ENCODE results near the gene KIAA0753. TPM values are rescaled to one million over a fixed set of nuclear protein-coding genes. Genes with fewer than 3 reads are reported as not detected.
A peak's percentile ranks its signal among the peaks of the same experiment; 100 is the strongest.
"Not testable (repeated sequence)": the region's sequence is repeated elsewhere in the genome, so short reads cannot be mapped to it uniquely, and the experiment has no call there.

KIAA0753 gene
- total RNA-seq, 1 experiment from 2014 or later, result 13.0 TPM

- BruUV-seq (replicated peaks), result no TSS peak
- in situ Hi-C loops (cut with HindIII; ENCODE audit: low pct_unique_long_range_greater_than_20kb, low sequenced_read_pairs) (no loop called here), intact Hi-C loops (cut with micrococcal nuclease; ENCODE audit: unreplicated experiment) (no loop called here)
- TF ChIP-seq, protein P1, sequence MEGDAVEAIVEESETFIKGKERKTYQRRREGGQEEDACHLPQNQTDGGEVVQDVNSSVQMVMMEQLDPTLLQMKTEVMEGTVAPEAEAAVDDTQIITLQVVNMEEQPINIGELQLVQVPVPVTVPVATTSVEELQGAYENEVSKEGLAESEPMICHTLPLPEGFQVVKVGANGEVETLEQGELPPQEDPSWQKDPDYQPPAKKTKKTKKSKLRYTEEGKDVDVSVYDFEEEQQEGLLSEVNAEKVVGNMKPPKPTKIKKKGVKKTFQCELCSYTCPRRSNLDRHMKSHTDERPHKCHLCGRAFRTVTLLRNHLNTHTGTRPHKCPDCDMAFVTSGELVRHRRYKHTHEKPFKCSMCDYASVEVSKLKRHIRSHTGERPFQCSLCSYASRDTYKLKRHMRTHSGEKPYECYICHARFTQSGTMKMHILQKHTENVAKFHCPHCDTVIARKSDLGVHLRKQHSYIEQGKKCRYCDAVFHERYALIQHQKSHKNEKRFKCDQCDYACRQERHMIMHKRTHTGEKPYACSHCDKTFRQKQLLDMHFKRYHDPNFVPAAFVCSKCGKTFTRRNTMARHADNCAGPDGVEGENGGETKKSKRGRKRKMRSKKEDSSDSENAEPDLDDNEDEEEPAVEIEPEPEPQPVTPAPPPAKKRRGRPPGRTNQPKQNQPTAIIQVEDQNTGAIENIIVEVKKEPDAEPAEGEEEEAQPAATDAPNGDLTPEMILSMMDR (IDR thresholded peaks at IDR 0.05), result no peak
- ATAC-seq (no peak), DNase-seq (ENCODE audit: low read depth, low spot score) (no peak)
- peaks cover 3% of the 10 kb centered on the region; the same call in 1 of the 2 replicates for H3K27me3 ChIP-seq (ENCODE audit: control insufficient read depth, insufficient read depth, low read length)
- ChIA-PET CTCF (no interaction called here), POLR2A (no interaction called here)
- no peaks in the 10 kb centered on the region for H3K36me3 ChIP-seq (ENCODE audit: control insufficient read depth, insufficient read depth, low read length)
- no peak overlapping the region for H3K27ac ChIP-seq (ENCODE audit: low read length)
- no peak overlapping the region for H3K4me3 ChIP-seq (ENCODE audit: low read depth in 2 of 2, low read length in 2 of 2)
- no peaks in the 10 kb centered on the region for H3K4me1 ChIP-seq (ENCODE audit: control insufficient read depth, insufficient read depth, low read length)
- H3K9me3 ChIP-seq (ENCODE audit: control insufficient read depth, insufficient read depth, low read depth, low read length), result no peaks in the 10 kb centered on the region
These were observed 19.6 kb upstream of the KIAA0753 start for GRCh38 chr17:6660101-6660500.

- H3K4me3 ChIP-seq (ENCODE audit: low read depth in 2 of 2, low read length in 2 of 2); ATAC-seq; H3K4me1 ChIP-seq (ENCODE audit: control insufficient read depth, insufficient read depth, low read length); BruUV-seq (replicated peaks); CTCF ChIA-PET; DNase-seq (ENCODE audit: low read depth, low spot score); H3K27ac ChIP-seq (ENCODE audit: low read length); in situ Hi-C loops (cut with HindIII; ENCODE audit: low pct_unique_long_range_greater_than_20kb, low sequenced_read_pairs); H3K36me3 ChIP-seq (ENCODE audit: control insufficient read depth, insufficient read depth, low read length); H3K27me3 ChIP-seq (ENCODE audit: control insufficient read depth, insufficient read depth, low read length); POLR2A ChIA-PET; intact Hi-C loops (cut with micrococcal nuclease; ENCODE audit: unreplicated experiment); H3K9me3 ChIP-seq (ENCODE audit: control insufficient read depth, insufficient read depth, low read depth, low read length): not testable (repeated sequence)
These were observed 17.9 kb upstream of the KIAA0753 start for GRCh38 chr17:6658411-6658810.

DNA sequence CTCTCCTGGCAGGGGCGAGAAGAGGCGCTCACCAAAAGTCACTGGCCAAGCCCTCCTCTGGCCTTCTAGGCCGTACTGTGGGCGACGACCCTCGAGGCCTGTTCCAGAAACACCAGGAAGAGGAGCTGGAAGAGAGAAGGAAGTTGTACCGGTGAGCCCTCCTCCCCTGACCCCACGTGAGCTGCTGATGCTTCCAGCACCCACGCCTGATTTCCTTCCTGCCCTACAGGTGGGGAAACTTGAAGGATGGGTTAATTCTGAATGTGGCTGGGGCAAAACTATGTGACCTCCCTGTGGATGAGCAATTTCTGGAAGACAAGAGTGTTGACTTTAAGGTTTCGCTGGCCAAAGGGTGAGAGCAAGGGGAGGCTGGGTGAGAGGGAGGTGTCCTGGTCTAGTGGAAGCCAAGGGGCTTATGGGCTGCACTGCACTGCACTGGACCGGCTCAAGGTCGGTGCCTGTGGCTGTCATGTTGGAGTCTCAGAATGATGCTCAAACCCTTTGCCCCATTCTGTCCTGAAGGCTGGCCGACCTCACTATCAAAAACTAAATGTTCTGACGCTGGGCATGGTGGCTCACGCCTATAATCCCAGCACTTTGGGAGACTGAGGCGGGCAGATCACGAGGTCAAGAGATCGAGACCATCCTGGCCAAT, 17.2 kb upstream of the KIAA0753 start:
- no peak for DNase-seq (ENCODE audit: low read depth, low spot score)
- in situ Hi-C loops (cut with HindIII; ENCODE audit: low pct_unique_long_range_greater_than_20kb, low sequenced_read_pairs), result no loop called here
- ATAC-seq, result no peak
- TF ChIP-seq TCF7L2 (IDR thresholded peaks at IDR 0.05; ENCODE audit: low read depth, low read length), result no peak
- TF ChIP-seq REST (IDR thresholded peaks at IDR 0.05; ENCODE audit: insufficient read depth in 1 of 2, low read depth in 2 of 2, low read length in 1 of 2), result no peak
- TF ChIP-seq SIN3A (IDR thresholded peaks at IDR 0.05; ENCODE audit: borderline replicate concordance, insufficient read depth, low read depth, low read length), result no peak
- no peak for TF ChIP-seq POLR2AphosphoS5 (IDR thresholded peaks at IDR 0.05; ENCODE audit: low read depth, low read length)
- TF ChIP-seq, protein P1 (IDR thresholded peaks at IDR 0.05), result no peak
- POLR2A ChIA-PET, result no interaction called here
- Histone ChIP-seq H3K36me3 (ENCODE audit: control insufficient read depth, insufficient read depth, low read length) (no peaks in the 10 kb centered on the region), H3K9me3 (ENCODE audit: control insufficient read depth, insufficient read depth, low read depth, low read length) (no peaks in the 10 kb centered on the region), H3K4me3 (ENCODE audit: low read depth in 2 of 2, low read length in 2 of 2) (no peak overlapping the region), H3K27me3 (ENCODE audit: control insufficient read depth, insufficient read depth, low read length) (peaks cover 3% of the 10 kb centered on the region; the same call in 1 of the 2 replicates), H3K4me1 (ENCODE audit: control insufficient read depth, insufficient read depth, low read length) (peaks cover 13% of the 10 kb centered on the region; the same call in 1 of the 2 replicates), H3K27ac (ENCODE audit: low read length) (no peak overlapping the region)
- BruUV-seq (replicated peaks), result no TSS peak
- intact Hi-C loops (cut with micrococcal nuclease; ENCODE audit: unreplicated experiment), result no loop called here
- CTCF ChIA-PET, result no interaction called here

GRCh38 chr17:6656797-6657632, 16.5 kb upstream of the KIAA0753 start:
- peaks cover 17% of the 10 kb centered on the region; the same call in 1 of the 2 replicates for H3K4me1 ChIP-seq (ENCODE audit: control insufficient read depth, insufficient read depth, low read length)
- intact Hi-C loops (cut with micrococcal nuclease; ENCODE audit: unreplicated experiment); DNase-seq (ENCODE audit: low read depth, low spot score); H3K27ac ChIP-seq (ENCODE audit: low read length); in situ Hi-C loops (cut with HindIII; ENCODE audit: low pct_unique_long_range_greater_than_20kb, low sequenced_read_pairs); H3K9me3 ChIP-seq (ENCODE audit: control insufficient read depth, insufficient read depth, low read depth, low read length); BruUV-seq (replicated peaks); POLR2A ChIA-PET; CTCF ChIA-PET; H3K27me3 ChIP-seq (ENCODE audit: control insufficient read depth, insufficient read depth, low read length); H3K36me3 ChIP-seq (ENCODE audit: control insufficient read depth, insufficient read depth, low read length); H3K4me3 ChIP-seq (ENCODE audit: low read depth in 2 of 2, low read length in 2 of 2): not testable (repeated sequence)
- peak; percentile 28; the same call in 1 of the 2 replicates for ATAC-seq

Measured in Panc1 (cell line).